GM12891 (cell line): ENCODE measurements around the gene ISOC2.

Experiments used
- POLR2A ChIP-seq: IDR thresholded peaks from 2 replicates; pipeline ENCODE4 v1.6.1; 2011; ENCODE audit warnings: low read depth, low read length, control low read depth
- POLR2AphosphoS5 ChIP-seq: IDR thresholded peaks from 2 replicates; pipeline ENCODE4 v1.6.1; 2011; ENCODE audit warnings: low read depth, low read length, control low read depth
- POU2F2 ChIP-seq: IDR thresholded peaks from 2 replicates; pipeline ENCODE4 v1.6.1; 2011; ENCODE audit warnings: low read depth, mild to moderate bottlenecking, control low read depth, low read length, moderate library complexity

DNA sequence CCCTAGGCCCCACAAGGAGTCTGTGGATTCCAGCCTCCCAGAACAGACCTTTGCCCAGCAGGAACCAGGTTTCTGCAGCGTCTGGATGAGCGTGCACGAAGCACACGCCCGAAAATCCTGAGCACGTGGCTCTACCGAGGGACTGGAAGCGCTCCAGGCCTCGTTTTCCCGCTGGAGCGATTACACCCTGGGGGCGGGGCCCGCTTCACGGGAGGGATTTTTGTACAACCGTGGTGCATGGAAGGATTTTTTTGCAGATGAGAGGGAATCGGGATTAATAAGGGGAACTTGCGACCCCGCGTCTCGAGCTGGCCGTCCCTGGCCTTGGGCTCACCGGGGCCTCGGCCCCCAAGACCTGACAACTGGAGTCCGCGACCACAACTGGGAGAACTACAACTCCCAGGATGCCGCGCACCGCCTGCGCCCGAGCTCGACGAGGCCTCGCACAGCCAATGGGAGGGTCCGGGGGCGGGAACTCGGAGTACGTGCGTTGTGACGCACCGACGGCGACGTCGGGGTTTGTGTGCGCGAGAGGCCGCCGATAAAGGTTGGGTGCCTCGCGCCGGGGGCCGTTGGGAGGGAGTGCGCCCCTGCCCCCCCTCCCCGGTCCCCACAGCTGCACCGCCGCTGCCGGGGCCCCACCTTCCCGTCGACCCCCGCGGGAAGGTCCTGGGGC, 14.8 kb upstream of the ISOC2 start, which contains the start of gene ZNF628:
- TF ChIP-seq POU2F2, result no peak
- TF ChIP-seq POLR2AphosphoS5, result 0 out of 2 replicates have a peak, but pooled peaks have one; percentile 22
- peak; percentile 27; the same call in 1 of the 2 replicates for TF ChIP-seq POLR2A
